22Rv1 (cell line): ENCODE data around the gene SV2C.
A peak's percentile ranks its signal among the peaks of the same experiment; 100 is the strongest.

Experiments used
- H3K27ac ChIP-seq: fragments of 450-650 bp; 2 replicates; pipeline ENCODE4 v1.5.1; 2017
- ZFX ChIP-seq: fragments of 450-650 bp; IDR thresholded peaks from 2 replicates; pipeline ENCODE4 v1.6.1; 2017; ENCODE audit warnings: antibody characterized with exemption, borderline replicate concordance
- TF ChIP-seq, protein P1 (sequence below): fragments of 450-650 bp; IDR thresholded peaks from 2 replicates; pipeline ENCODE4 v1.5.1; 2017; ENCODE audit warnings: mild to moderate bottlenecking

SV2C gene

DNA sequence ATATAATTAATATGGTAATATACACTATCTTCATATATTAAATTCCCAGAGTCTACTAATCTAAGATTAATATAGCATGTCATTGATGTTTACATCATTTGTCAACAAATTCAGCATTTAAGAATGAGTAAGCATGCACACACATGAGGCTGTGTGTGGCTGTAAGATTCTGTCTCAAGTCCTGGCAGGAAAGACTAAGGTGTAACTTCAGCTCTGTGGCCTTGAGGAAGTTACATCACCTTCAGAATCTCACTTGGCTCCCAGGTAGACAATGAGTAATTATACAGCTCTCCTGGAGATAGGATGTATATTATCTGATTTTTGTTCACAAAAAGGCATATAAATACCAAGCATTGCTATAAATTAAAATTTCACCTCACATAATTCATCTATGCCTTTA is 200.5 kb downstream of the SV2C start:
- no peak overlapping the region for H3K27ac ChIP-seq
- TF ChIP-seq, protein P1, sequence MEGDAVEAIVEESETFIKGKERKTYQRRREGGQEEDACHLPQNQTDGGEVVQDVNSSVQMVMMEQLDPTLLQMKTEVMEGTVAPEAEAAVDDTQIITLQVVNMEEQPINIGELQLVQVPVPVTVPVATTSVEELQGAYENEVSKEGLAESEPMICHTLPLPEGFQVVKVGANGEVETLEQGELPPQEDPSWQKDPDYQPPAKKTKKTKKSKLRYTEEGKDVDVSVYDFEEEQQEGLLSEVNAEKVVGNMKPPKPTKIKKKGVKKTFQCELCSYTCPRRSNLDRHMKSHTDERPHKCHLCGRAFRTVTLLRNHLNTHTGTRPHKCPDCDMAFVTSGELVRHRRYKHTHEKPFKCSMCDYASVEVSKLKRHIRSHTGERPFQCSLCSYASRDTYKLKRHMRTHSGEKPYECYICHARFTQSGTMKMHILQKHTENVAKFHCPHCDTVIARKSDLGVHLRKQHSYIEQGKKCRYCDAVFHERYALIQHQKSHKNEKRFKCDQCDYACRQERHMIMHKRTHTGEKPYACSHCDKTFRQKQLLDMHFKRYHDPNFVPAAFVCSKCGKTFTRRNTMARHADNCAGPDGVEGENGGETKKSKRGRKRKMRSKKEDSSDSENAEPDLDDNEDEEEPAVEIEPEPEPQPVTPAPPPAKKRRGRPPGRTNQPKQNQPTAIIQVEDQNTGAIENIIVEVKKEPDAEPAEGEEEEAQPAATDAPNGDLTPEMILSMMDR: no peak
- TF ChIP-seq ZFX: no peak

DNA sequence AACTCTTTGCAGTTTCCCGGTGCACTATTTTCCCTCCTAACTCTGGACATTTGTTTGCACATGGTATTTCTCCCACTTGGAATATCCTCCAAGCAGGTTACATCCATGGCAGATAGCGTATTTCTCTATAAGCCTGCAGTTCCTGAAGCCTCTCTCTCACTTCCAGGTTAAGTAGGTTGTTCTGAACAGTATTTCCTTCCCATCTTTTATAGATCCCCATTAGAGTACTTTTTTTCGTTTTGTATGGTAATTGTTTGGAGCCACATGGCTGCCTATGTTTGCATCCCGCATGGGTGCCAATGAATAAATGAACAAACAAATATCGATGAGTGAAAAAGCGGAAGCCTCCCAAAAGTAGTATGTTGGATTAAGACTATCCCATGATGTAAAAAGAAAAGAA is 206.5 kb downstream of the SV2C start:
- H3K27ac ChIP-seq: no peak overlapping the region
- TF ChIP-seq, protein P1: no peak
- TF ChIP-seq ZFX: no peak

DNA sequence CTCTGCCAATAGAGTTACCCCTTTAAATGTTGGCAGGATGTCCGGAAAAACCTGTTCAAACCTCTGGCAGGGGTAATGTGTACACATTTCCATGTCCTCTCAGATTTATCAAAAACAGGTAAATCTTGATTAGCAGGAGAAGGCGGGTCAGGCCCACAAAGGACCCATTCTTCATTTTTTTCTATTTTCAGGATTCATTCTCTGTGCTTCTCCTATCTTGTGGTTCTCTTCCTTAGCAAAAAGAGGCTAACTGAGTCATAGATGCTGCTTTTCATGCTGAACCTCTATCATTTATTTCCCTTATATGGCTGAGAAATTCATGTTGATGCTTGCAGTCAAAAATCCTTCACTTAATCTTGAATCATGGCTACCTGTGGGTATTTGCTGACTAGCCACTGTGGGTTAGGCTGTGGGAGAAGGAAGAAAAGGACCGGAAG is 207.2 kb downstream of the SV2C start:
- H3K27ac ChIP-seq: no peak overlapping the region
- TF ChIP-seq ZFX: no peak

DNA sequence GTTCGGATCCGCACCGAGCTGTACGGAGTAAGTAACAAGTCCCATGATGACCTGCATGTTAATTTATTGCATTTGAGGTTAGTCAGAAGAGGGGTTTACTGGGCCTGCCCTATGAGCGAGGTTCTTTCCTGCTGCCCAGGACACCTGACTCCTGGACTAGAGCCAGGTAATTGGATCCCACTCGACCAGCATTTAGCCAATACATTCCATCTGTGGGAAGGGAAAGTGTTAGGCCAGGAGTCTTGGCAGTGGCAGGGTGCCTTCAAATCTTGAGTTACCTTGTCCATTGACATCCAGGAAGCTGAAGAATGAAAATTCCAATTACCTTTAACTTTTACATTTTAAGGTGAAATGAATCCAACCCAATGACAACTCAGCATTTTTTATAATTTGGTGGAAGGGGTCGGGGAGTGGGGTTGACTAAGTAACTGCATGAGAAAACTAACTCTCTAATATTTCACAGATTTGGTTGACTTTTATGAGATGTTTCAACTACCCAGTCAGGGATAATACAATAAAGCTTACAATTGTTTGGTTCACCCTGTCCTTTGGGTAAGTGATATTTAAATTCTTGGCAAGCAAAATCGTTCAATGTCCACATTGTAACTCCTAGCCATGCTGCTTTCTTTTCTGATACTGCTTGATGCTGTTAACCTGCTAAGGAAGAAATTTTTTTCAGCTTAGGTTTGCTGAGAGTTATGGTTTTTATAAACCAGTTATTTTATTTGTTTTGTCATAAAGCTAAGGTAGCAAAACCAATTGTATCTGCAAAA is 208.3 kb downstream of the SV2C start:
- 0 out of 2 replicates have a peak overlapping the region, but pooled peaks have one; percentile 1 for H3K27ac ChIP-seq
- TF ChIP-seq, protein P1: no peak
- TF ChIP-seq ZFX: no peak

DNA sequence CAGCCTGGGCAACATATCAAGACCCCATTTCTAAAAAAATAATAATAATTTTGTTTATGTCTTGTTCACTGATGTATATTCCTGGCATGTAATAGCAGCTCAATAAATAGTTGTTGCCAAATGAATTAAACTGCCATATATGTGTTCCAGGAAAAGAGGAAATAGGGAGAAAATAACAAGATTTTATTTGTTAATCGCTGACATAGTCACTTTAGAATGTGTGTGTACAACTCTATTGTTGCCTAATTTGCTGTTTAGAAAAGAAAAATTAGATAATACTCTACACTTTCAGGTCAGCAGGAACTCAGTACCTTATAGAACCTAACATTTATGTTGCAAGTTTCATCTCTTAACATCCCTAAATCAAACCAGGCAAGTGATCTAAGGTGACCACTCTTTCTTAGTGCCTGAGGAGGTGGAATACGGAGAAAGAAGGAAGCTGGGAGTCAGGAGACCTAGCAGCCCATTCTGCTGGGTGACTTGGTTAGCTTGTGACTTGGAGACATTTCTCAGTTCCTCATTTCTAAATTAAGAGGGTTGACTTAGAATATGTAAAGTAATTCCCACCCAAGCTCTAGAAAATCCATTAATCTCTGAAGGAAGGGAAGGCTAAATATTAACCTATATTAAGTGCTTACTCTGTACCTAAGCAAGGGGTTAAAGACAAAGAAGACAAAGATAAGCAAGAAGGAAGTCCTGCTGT is 209.6 kb downstream of the SV2C start:
- no peak for TF ChIP-seq ZFX
- TF ChIP-seq, protein P1: no peak
- H3K27ac ChIP-seq: no peak overlapping the region

DNA sequence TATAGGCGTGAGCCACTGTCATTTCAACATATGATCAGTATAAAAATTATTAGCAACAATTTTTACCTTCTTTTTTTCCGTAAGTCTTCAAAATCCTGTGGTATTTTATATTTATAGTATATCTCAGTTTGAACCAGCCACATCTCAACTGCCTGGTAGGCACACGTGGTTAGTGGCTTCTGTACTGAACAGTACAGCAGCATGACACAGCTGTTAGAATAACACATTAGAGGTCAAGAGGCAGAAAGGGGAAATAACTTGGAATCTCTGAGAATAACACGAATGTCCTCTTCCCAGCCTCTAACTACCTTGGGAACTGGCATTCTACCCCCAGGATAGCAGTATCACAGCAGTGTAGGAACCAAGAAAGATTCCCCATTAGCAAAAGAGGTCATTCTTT is 211.4 kb downstream of the SV2C start:
- no peak for TF ChIP-seq ZFX
- TF ChIP-seq, protein P1: no peak
- no peak overlapping the region for H3K27ac ChIP-seq

DNA sequence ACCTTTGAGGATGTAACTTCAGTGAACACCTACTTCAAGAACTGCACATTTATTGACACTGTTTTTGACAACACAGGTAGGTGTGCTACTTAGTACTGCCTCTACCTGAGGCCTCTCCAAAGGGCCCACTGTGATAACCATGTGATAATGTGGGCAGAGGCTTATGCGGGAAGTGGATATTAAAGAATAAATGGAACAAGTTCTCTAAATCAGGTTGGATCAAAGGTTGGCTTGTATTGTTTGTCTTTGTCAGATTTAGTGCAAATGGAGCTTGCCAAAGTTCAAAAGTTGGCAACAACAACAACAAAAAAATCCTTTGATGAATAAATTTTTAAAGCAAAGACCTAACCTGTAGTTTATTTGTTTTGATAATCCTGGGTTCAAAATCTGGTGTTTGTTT is 215.7 kb downstream of the SV2C start:
- H3K27ac ChIP-seq: no peak overlapping the region
- no peak for TF ChIP-seq ZFX
- TF ChIP-seq, protein P1: no peak
